Skeletal muscle tissue (tissue), 4 donors: ENCODE measurements around the gene AAK1. TPM values are rescaled to one million over a fixed set of nuclear protein-coding genes. Genes with fewer than 3 reads are reported as not detected.

Experiments
- H3K27ac ChIP-seq: one replicate; pipeline ENCODE4 v1.7.0; 2013; ENCODE audit warnings: mild to moderate bottlenecking, low read depth, low read length, inconsistent platforms
- H3K27me3 ChIP-seq, 3 donors: one replicate each; pipeline ENCODE4 v1.7.0; 2013; ENCODE audit warnings: low read length in 3 of 3; ENCODE audit not compliant: control insufficient read depth in 3 of 3, insufficient read depth in 3 of 3
- H3K36me3 ChIP-seq, 3 donors: one replicate each; pipeline ENCODE4 v1.7.0; 2013; ENCODE audit warnings: low read length in 3 of 3; ENCODE audit not compliant: control insufficient read depth in 3 of 3, insufficient read depth in 3 of 3
- H3K4me1 ChIP-seq, 3 donors: one replicate each; pipeline ENCODE4 v1.7.0; 2013; ENCODE audit warnings: low read length in 3 of 3, mild to moderate bottlenecking in 3 of 3; ENCODE audit not compliant: control insufficient read depth in 3 of 3, insufficient read depth in 3 of 3
- H3K4me3 ChIP-seq, 3 donors: one replicate each; pipeline ENCODE4 v1.7.0; 2013; ENCODE audit warnings: low read length in 3 of 3
- H3K9ac ChIP-seq, 3 donors: one replicate each; pipeline ENCODE4 v1.7.0; 2013; ENCODE audit warnings: low read length in 3 of 3, mild to moderate bottlenecking in 3 of 3, moderate library complexity in 2 of 3, low read depth in 1 of 3
- H3K9me3 ChIP-seq, 3 donors: one replicate each; pipeline ENCODE4 v1.7.0; 2013; ENCODE audit warnings: low read length in 3 of 3; ENCODE audit not compliant: control insufficient read depth in 3 of 3
- total RNA-seq: library from RNA; depleted of rRNA; stranded (reverse); fragments of >200 nt; gene quantifications from one replicate; pipeline ENCODE4 v1.2.3, GENCODE V29; 2014
- donor health status: Osteomylitis.

The AAK1 gene
- total RNA-seq, 1 donor from 2014 or later, result 17.7 TPM

DNA sequence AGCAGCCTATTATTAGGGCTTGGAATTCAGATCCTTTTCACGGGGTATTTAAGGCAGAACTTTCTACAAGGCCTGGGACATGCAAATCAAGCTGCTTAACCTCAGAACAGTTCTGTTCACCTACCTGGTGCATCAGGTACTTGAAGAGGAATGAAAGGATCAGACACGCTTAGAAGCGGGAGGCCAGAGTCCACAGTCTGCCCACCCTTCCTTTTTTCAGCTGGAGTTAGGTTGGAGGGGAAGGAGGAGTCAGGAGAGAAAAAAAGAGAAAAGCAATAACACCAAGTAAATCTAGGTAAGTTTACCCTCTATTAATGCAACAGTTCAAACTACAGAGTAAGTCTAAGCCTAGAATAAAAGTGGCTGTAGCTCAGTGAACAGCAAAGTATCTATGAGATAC lies 147.7 kb downstream of the AAK1 start:
- no peaks in the 10 kb centered on the region for H3K9me3 ChIP-seq
- no peaks in the 10 kb centered on the region for H3K27me3 ChIP-seq
- H3K4me1 ChIP-seq, result no peaks in the 10 kb centered on the region
- peaks cover 6 to 27% (median 16%) of the 10 kb centered on the region in 3 donors for H3K36me3 ChIP-seq
- no peak overlapping the region for H3K9ac ChIP-seq
- H3K4me3 ChIP-seq, result no peak overlapping the region
- H3K27ac ChIP-seq, result no peak overlapping the region

GRCh38 chr2:69495008-69495407 lies 148.5 kb downstream of the AAK1 start:
- Histone ChIP-seq H3K9me3 (no peaks in the 10 kb centered on the region), H3K27me3 (no peaks in the 10 kb centered on the region), H3K9ac (no peak overlapping the region), H3K36me3 (peaks cover 6 to 23% (median 16%) of the 10 kb centered on the region in 3 donors), H3K4me1 (no peaks in the 10 kb centered on the region), H3K27ac (no peak overlapping the region), H3K4me3 (no peak overlapping the region)

- Histone ChIP-seq H3K27ac (no peak overlapping the region), H3K4me3 (no peak overlapping the region), H3K36me3 (peaks cover 6 to 24% (median 16%) of the 10 kb centered on the region in 3 donors), H3K4me1 (no peaks in the 10 kb centered on the region), H3K27me3 (no peaks in the 10 kb centered on the region), H3K9me3 (no peaks in the 10 kb centered on the region), H3K9ac (no peak overlapping the region)
Observed at GRCh38 chr2:69494126-69494525, 149.4 kb downstream of the AAK1 start.

GRCh38 chr2:69493268-69493667 lies 150.3 kb downstream of the AAK1 start:
- no peaks in the 10 kb centered on the region for H3K9me3 ChIP-seq
- no peak overlapping the region for H3K9ac ChIP-seq
- H3K27me3 ChIP-seq, result no peaks in the 10 kb centered on the region
- no peaks in the 10 kb centered on the region for H3K4me1 ChIP-seq
- no peak overlapping the region for H3K27ac ChIP-seq
- no peak overlapping the region for H3K4me3 ChIP-seq
- peaks cover 5 to 18% (median 16%) of the 10 kb centered on the region in 3 donors for H3K36me3 ChIP-seq

- Histone ChIP-seq H3K27ac (no peak overlapping the region), H3K4me3 (no peak overlapping the region), H3K27me3 (no peaks in the 10 kb centered on the region), H3K36me3 (peaks cover 5 to 20% (median 16%) of the 10 kb centered on the region in 3 donors), H3K4me1 (no peaks in the 10 kb centered on the region), H3K9me3 (no peaks in the 10 kb centered on the region), H3K9ac (no peak overlapping the region)
Observed at GRCh38 chr2:69491864-69492263, 151.7 kb downstream of the AAK1 start.

GRCh38 chr2:69490486-69490885 lies 153.1 kb downstream of the AAK1 start:
- Histone ChIP-seq H3K4me3 (no peak overlapping the region), H3K9me3 (no peaks in the 10 kb centered on the region), H3K9ac (no peak overlapping the region), H3K36me3 (peaks cover 5 to 24% (median 15%) of the 10 kb centered on the region in 3 donors), H3K27me3 (no peaks in the 10 kb centered on the region), H3K4me1 (no peaks in the 10 kb centered on the region), H3K27ac (no peak overlapping the region)

DNA sequence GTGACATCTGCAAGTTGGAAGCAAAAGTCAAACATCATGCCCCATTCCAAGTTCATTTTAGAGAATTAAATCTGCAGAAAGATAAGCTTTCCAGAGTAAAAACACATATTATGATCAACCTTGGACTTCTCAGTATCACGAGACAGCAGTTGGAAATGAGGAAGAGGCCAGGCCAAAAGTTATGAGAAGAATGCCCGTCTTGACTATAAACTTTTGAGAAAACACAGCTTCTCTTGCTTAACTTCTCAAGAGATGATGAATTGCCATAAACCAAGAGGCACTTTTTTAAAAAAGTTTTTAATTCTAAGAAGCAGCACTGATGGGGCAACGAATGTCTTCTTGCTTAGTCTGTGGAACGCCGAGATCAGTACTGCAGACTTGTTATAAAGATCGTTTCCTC lies 153.7 kb downstream of the AAK1 start:
- no peaks in the 10 kb centered on the region for H3K27me3 ChIP-seq
- no peaks in the 10 kb centered on the region for H3K9me3 ChIP-seq
- H3K4me1 ChIP-seq, result no peaks in the 10 kb centered on the region
- H3K4me3 ChIP-seq, result no peak overlapping the region
- H3K36me3 ChIP-seq, result peaks cover 5 to 21% (median 14%) of the 10 kb centered on the region in 3 donors
- no peak overlapping the region for H3K9ac ChIP-seq
- H3K27ac ChIP-seq, result no peak overlapping the region

GRCh38 chr2:69483696-69484095 lies 159.8 kb downstream of the AAK1 start:
- no peaks in the 10 kb centered on the region for H3K27me3 ChIP-seq
- no peak overlapping the region for H3K27ac ChIP-seq
- no peaks in the 10 kb centered on the region for H3K9me3 ChIP-seq
- H3K9ac ChIP-seq, result no peak overlapping the region
- H3K4me3 ChIP-seq, result no peak overlapping the region
- H3K36me3 ChIP-seq, result peaks cover 0 to 15% (median 15%) of the 10 kb centered on the region in 3 donors
- H3K4me1 ChIP-seq, result no peaks in the 10 kb centered on the region

GRCh38 chr2:69483024-69483423 lies 160.5 kb downstream of the AAK1 start:
- no peaks in the 10 kb centered on the region for H3K27me3 ChIP-seq
- no peaks in the 10 kb centered on the region for H3K9me3 ChIP-seq
- H3K4me3 ChIP-seq, result no peak overlapping the region
- no peak overlapping the region for H3K9ac ChIP-seq
- peaks cover 0 to 15% (median 14%) of the 10 kb centered on the region in 3 donors for H3K36me3 ChIP-seq
- H3K27ac ChIP-seq, result no peak overlapping the region
- H3K4me1 ChIP-seq, result no peaks in the 10 kb centered on the region

DNA sequence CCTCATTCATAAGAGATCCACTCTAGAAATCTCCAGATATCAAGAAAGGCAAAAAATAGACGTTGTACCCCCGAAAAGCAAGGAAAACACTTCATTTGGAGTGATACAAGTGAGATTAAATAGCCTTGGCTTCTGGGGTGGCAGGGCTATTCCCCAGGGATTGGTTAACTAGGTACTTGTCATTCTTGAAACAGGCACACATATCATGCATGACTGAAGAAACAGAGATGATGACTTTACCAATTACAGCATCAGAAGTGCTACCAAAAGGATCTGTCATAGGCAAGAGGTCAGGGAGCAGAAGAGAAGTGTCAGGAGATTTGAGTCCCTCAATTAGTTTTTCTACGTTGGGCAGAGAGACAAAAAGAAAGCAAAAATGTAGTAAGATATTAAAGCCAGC lies 161.1 kb downstream of the AAK1 start:
- peaks cover 0 to 17% (median 12%) of the 10 kb centered on the region in 3 donors for H3K36me3 ChIP-seq
- no peaks in the 10 kb centered on the region for H3K9me3 ChIP-seq
- no peaks in the 10 kb centered on the region for H3K27me3 ChIP-seq
- no peaks in the 10 kb centered on the region for H3K4me1 ChIP-seq
- H3K4me3 ChIP-seq, result no peak overlapping the region
- no peak overlapping the region for H3K9ac ChIP-seq
- H3K27ac ChIP-seq, result no peak overlapping the region

DNA sequence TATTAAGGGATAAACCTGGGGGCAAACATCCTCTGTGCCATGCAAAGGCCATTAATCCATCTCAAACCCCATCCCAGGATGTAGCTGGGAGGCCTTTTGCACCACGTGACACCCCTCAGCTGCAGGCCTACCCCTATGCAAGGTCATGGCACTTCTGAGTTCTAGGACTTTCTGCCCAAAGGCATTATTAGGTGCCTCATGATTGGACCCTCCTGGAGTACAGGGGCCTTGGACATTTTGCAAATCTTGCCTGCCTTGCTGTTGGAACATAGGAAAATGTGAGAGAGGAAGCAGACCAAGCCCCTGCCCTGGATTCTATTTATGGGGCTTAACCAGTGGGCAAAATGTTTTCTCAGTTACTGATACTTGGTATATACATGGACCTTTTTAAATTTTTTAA lies 162.1 kb downstream of the AAK1 start:
- peaks cover 0 to 16% (median 12%) of the 10 kb centered on the region in 3 donors for H3K36me3 ChIP-seq
- H3K4me1 ChIP-seq, result no peaks in the 10 kb centered on the region
- H3K4me3 ChIP-seq, result no peak overlapping the region
- no peak overlapping the region for H3K27ac ChIP-seq
- no peaks in the 10 kb centered on the region for H3K27me3 ChIP-seq
- no peak overlapping the region for H3K9ac ChIP-seq
- H3K9me3 ChIP-seq, result no peaks in the 10 kb centered on the region
